HG02763 (cell line): ENCODE data around the gene GRM4.

Experiments used
- ATAC-seq: cut with Tn5 transposase; IDR thresholded peaks from one replicate; pipeline ENCODE4 v1.9.1; 2021; ENCODE audit warnings: mild to moderate bottlenecking, moderate library complexity; ENCODE audit not compliant: unreplicated experiment

The GRM4 gene

DNA sequence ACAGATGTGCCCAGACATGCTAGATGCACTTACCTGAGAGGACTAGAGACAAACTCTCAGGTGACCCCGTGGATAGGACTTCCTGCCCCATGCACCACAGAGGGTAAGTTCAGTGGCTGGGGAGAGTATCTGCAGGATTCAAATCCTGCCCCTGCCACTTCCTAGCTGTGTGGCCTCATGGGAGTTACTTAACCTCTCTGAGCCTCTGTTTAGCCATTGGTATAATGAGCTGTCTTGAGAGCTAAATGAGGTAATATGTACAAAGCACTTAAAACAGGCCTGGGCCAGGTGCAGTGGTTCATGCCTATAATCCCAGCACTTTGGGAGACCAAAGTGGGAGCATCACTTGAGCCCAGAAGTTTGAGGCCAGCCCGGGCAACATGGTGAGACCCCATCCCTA lies 59.3 kb downstream of the GRM4 start:
- no peak for ATAC-seq

GRCh38 chr6:34085453-34086170 lies 60.3 kb downstream of the GRM4 start:
- ATAC-seq: no peak

- ATAC-seq: no peak
Observed at GRCh38 chr6:34084591-34085290, 61.1 kb downstream of the GRM4 start.

DNA sequence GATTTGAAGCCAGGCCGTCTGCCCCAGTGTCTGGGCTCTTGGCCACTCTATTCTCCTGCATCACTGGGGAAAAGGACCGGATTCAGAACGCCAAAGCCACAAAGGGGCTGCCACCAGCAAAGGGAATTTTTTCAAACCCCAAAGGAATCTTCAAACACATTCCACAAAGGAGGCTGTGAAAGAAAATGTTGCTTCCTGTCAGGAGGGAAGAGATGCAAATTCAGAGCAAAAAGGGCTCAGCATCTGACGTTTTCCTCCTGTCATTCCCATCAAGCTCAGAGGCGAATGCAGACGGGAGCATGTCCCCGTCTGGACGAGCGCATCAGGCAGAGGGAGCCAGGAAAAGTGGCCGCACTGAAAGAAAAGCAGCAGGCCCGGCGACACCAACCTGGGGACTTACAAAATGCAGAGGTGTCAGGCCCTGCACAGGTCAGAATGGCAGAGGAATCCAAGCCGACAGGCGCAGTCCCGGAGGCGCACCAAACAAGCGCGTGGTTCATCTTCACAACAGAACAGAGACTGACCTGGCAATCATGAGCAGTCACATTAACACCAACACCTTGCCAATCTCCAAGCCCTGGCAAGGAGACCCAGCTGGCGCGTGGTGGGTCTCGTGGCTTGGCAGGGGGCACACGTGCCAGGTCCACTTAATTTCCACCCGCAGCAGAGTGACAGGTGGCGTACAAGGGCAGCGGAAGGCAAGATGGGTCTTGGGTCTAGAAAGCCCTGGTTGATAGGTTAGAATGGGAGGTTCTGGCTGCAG lies 62.8 kb downstream of the GRM4 start:
- no peak for ATAC-seq

DNA sequence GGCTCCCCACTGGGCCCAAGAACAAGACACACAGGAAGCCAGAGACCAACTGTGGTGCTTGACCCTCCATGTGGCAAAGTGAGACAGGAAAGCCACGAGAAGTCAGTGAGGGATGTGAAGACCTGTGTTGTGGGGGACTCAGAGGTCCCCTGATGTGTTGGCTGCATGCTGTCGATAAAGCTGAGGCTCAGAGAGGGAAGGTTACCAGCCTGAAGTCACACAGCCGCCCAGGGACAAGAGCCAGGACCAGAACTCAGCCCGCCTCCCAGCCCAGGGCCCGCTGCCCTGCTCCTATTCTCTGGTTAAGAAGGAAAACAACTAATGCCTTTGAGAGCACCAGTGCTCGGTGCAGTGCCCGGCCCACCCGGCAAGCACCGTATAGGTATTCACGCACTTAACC lies 63.5 kb downstream of the GRM4 start:
- ATAC-seq: no peak

- no peak for ATAC-seq
Observed at GRCh38 chr6:34080357-34080756, 65.5 kb downstream of the GRM4 start.

DNA sequence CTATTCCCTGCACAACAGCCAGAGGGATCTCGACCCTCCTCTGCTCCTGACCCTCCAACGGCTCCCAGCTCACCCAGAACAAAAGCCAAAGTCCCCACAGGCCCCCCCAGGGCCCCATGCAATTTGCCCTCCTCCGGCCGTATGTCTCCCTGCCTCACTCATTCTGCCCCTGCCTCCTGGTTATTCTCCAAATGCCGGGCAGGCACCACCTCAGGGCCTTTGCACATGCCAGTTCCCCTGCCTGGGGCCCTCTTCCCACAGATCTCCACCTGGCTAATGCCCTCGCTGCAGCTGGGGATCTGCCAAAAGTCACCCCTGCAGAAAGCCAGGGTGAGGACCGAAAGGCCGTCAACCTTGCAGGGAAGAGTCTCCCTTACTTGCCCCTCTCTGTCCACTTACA lies 66.0 kb downstream of the GRM4 start:
- no peak for ATAC-seq

- ATAC-seq: no peak
Observed at GRCh38 chr6:34075906-34076305, 70.0 kb downstream of the GRM4 start.

GRCh38 chr6:34074064-34074742 lies 71.7 kb downstream of the GRM4 start:
- no peak for ATAC-seq

- no peak for ATAC-seq
Observed at GRCh38 chr6:34073540-34073939, 72.3 kb downstream of the GRM4 start.

DNA sequence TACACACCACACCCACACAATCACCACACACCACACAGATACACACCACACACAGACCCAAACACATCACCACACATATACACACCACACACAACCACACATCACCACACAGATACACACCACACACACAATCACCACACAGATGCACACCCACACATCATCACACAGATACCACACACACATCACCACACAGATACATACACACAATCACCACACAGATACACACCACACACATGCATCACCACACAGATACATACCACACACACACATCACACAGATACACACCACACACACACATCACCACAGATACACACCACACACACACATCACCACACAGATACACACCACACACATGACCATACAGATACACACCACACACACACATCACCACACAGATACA lies 73.2 kb downstream of the GRM4 start:
- ATAC-seq: no peak

- ATAC-seq: no peak
Observed at GRCh38 chr6:34071884-34072379, 74.0 kb downstream of the GRM4 start.

DNA sequence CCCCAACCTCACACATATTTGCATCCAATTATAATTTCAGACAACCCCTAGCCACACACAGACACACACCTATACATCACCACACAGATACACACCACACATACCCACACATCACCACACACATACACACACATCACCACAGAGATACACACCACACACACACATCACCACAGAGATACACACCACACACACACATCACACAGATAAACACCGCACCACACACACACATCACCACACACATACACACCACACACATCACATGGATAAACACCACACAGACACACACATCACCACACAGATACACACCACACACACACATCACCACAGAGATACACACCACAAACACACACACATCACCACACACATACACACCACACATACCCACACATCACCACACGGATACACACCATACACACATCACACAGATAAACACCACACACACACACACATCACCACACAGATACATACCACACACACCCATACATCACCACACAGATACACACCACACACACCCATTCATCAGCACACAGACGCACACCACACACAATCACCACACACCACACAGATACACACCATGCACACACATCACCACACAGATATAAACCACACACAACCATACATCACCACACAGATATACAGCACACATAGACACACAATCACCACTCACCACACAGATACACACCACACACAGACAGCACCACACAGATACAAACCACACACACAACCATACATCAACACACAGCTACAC lies 74.6 kb downstream of the GRM4 start:
- ATAC-seq: no peak

GRCh38 chr6:34070315-34071135 lies 75.4 kb downstream of the GRM4 start:
- ATAC-seq: no peak

DNA sequence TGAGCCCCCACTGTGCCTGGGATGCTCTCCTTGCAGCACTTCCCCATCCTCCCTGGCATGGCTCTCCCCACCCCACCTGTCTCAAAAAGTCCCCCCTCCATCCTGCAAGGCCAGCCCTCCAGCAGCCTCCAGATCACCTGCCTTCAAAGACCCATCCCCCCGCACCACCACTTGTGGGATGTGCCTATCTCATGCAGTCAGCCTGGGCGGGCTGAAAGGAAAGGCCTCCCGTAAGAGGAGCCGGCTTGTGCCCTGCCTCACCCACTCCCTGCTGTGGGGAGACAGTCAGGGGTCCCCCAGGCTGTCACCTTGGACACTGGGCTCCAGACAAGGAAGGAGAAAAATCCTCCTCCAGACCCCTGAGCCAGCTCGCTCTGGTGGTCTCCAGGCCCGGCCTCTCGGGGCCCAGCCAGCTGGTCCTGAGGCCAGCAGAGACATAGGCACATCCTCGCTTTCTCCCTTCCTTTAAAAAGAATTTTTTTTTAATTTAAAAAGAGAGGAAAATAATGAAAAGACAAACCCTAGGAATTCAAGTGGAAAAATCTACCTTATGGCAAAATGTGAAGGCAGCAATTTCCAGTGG lies 77.3 kb downstream of the GRM4 start:
- no peak for ATAC-seq

GRCh38 chr6:34067814-34068213 lies 78.1 kb downstream of the GRM4 start:
- ATAC-seq: no peak

DNA sequence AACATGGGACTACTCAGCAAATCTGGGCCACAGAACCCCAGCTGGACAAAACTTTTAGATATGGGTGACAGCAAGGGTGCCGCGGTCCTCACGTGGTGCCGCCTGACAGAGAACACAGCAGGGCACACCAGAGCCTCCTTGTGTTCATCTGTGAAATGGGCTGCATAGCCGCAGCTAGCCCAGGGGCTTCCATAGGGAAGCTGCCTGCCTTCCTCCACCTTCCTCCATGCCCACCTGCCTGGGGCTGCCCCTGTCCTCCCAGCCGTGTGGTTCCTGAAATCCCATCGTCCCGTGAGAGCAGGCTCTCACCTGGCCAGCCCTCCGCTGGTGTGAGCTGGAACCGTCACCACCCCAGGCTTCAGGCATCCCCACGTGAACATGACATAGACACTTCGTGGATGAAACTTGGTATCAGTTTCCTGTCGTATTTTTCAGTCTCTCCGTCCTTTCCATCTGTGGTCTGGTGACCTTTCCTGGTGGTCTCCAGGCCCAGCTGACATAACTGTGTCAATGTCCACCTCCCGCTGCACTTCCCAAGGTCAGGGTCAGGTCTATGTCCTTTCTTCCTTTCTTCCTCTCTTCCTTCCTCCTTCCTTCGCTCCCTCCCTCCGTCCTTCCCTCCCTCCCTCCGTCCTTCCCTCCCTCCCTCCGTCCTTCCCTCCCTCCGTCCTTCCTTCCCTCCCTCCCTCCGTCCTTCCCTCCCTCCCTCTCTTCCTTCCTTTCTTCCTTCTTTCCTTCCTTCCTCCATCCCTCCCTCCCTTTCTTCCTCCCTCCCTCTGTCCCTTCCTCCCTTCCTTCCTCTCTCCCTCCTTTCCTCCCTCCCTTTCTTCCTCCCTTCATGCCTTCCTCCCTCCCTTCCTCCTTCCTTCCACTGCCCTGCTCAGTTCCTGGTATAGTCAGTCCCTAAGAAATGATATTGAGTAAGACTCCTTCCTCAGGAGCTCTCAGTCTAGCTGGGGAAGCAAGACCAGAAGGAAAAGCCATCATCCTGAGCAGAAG lies 78.8 kb downstream of the GRM4 start:
- no peak for ATAC-seq

DNA sequence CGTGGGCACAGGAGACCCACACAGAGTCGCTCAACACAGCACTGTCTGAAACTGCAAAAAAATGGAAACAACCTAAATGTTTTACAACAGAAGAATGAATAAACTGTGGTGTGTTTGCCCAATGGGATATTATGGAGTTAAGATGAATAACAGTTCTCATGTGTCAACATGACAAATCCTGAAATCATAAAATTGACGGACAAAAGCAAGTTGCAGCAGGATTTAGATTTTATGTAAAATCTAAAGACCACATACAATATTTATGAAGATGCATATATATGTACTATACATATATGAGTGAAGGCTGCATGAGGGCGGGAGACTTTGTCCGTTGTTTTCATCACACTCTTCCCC lies 79.7 kb downstream of the GRM4 start:
- no peak for ATAC-seq
